WTC11 (cell line): Measurements from ENCODE around the gene SHBG. TPM values are rescaled to one million over a fixed set of nuclear protein-coding genes. Genes with fewer than 3 reads are reported as not detected.

Experiments used
- ATAC-seq: fragments of 200-7000 bp; cut with Tn5 transposase; 2 replicates; pipeline ENCODE4 v1.10.0; 2021; ENCODE audit warnings: mild to moderate bottlenecking, moderate library complexity
- Bru-seq: library from RNA; stranded (reverse); fragments of 400-500 nt; gene quantifications from one replicate; lab custom pipeline; 2021; lab: Mats Ljungman, UMichigan
- CTCF ChIA-PET: fragments of 300-600 bp; sonication (Branson Sonifier 250); formaldehyde crosslinking; loops from one replicate; lab custom pipeline; 2021; ENCODE audit warnings: antibody characterized with exemption; lab: Charles Lee
- POLR2A ChIA-PET: fragments of 350-600 bp; sonication (Branson Sonifier 250); formaldehyde crosslinking; loops from one replicate; lab custom pipeline; 2021; ENCODE audit warnings: antibody characterized with exemption; lab: Charles Lee
- DNase-seq: peaks from one replicate; pipeline ENCODE4 v3.0.0; 2021; ENCODE audit warnings: low spot score
- H3K27ac Mint-ChIP-seq: 2 replicates; pipeline ENCODE4 v1.8.0; 2021; ENCODE audit warnings: mixed read lengths
- H3K27me3 Mint-ChIP-seq: 2 replicates; pipeline ENCODE4 v1.8.0; 2021; ENCODE audit warnings: low read depth, mild to moderate bottlenecking, moderate library complexity, mixed read lengths
- H3K36me3 Mint-ChIP-seq: 2 replicates; pipeline ENCODE4 v1.8.0; 2021; ENCODE audit warnings: mixed read lengths
- H3K4me1 Mint-ChIP-seq: 2 replicates; pipeline ENCODE4 v1.8.0; 2022; ENCODE audit warnings: mixed read lengths
- H3K4me3 Mint-ChIP-seq: 2 replicates; pipeline ENCODE4 v1.8.0; 2021; ENCODE audit warnings: mild to moderate bottlenecking, moderate library complexity, mixed read lengths
- H3K9me3 Mint-ChIP-seq: 2 replicates; pipeline ENCODE4 v1.8.0; 2021; ENCODE audit warnings: mixed read lengths
- CREB1 ChIP-seq: sonication (generic); formaldehyde crosslinking; IDR thresholded peaks from 2 replicates; pipeline ENCODE4 v1.8.0; 2023; ENCODE audit warnings: mild to moderate bottlenecking, missing genetic modification reagents
- CREM ChIP-seq: sonication (generic); formaldehyde crosslinking; IDR thresholded peaks from 2 replicates; pipeline ENCODE4 v1.8.1; 2022; ENCODE audit warnings: mild to moderate bottlenecking, missing genetic modification reagents, moderate library complexity
- EMX1 ChIP-seq: fragments of 250-450 bp; sonication (Bioruptor Pico); IDR thresholded peaks from 2 replicates; pipeline ENCODE4 v1.8.0; 2021; ENCODE audit warnings: mild to moderate bottlenecking
- ETV6 ChIP-seq: sonication (generic); formaldehyde crosslinking; IDR thresholded peaks from 2 replicates; pipeline ENCODE4 v1.8.1; 2022; ENCODE audit warnings: mild to moderate bottlenecking, missing genetic modification reagents
- FOXJ3 ChIP-seq: sonication (generic); formaldehyde crosslinking; IDR thresholded peaks from 2 replicates; pipeline ENCODE4 v1.9.0; 2021; ENCODE audit warnings: missing genetic modification reagents, mild to moderate bottlenecking, borderline replicate concordance
- FOXP1 ChIP-seq: sonication (generic); formaldehyde crosslinking; IDR thresholded peaks from 2 replicates; pipeline ENCODE4 v1.8.0; 2022; ENCODE audit warnings: missing genetic modification reagents, mild to moderate bottlenecking, moderate library complexity, borderline replicate concordance
- GTF2I ChIP-seq: fragments of 250-450 bp; sonication (Bioruptor Pico); conservative IDR thresholded peaks from 2 replicates; pipeline ENCODE4 v1.4.0; 2021; ENCODE audit warnings: mild to moderate bottlenecking
- HMGA2 ChIP-seq: fragments of 250-450 bp; sonication (Bioruptor Pico); IDR thresholded peaks from 2 replicates; pipeline ENCODE4 v1.4.0; 2021; ENCODE audit warnings: mild to moderate bottlenecking, moderate library complexity
- MXD4 ChIP-seq: fragments of 250-450 bp; sonication (Bioruptor Pico); IDR thresholded peaks from 2 replicates; pipeline ENCODE4 v1.8.0; 2021; ENCODE audit warnings: mild to moderate bottlenecking, moderate library complexity, borderline replicate concordance
- MYBL2 ChIP-seq: sonication (generic); formaldehyde crosslinking; IDR thresholded peaks from 2 replicates; pipeline ENCODE4 v1.8.1; 2023; ENCODE audit warnings: mild to moderate bottlenecking, moderate library complexity, missing genetic modification reagents
- NFE2L1 ChIP-seq: sonication (generic); formaldehyde crosslinking; IDR thresholded peaks from 2 replicates; pipeline ENCODE4 v1.8.1; 2023; ENCODE audit warnings: missing genetic modification reagents
- NR1H2 ChIP-seq: sonication (generic); formaldehyde crosslinking; IDR thresholded peaks from 2 replicates; pipeline ENCODE4 v1.9.0; 2021; ENCODE audit warnings: mild to moderate bottlenecking, moderate library complexity, missing genetic modification reagents
- RORB ChIP-seq: fragments of 250-450 bp; sonication (Bioruptor Pico); IDR thresholded peaks from 2 replicates; pipeline ENCODE4 v1.9.0; 2021; ENCODE audit warnings: mild to moderate bottlenecking
- SMAD4 ChIP-seq: sonication (generic); formaldehyde crosslinking; IDR thresholded peaks from 2 replicates; pipeline ENCODE4 v1.8.0; 2022; ENCODE audit warnings: mild to moderate bottlenecking, missing genetic modification reagents
- SOX15 ChIP-seq: fragments of 250-450 bp; sonication (Bioruptor Pico); IDR thresholded peaks from 2 replicates; pipeline ENCODE4 v1.9.0; 2021; ENCODE audit warnings: mild to moderate bottlenecking
- TEAD1 ChIP-seq: sonication (generic); formaldehyde crosslinking; IDR thresholded peaks from 2 replicates; pipeline ENCODE4 v1.8.0; 2022; ENCODE audit warnings: mild to moderate bottlenecking, missing genetic modification reagents
- TP53 ChIP-seq: sonication (generic); formaldehyde crosslinking; IDR thresholded peaks from 2 replicates; pipeline ENCODE4 v1.8.1; 2023; ENCODE audit warnings: mild to moderate bottlenecking, missing genetic modification reagents
- ZNF232 ChIP-seq: sonication (generic); formaldehyde crosslinking; IDR thresholded peaks from 2 replicates; pipeline ENCODE4 v1.8.0; 2022; ENCODE audit warnings: mild to moderate bottlenecking, missing genetic modification reagents
- ZNF671 ChIP-seq: fragments of 250-450 bp; sonication (Bioruptor Pico); IDR thresholded peaks from 2 replicates; pipeline ENCODE4 v1.8.0; 2021; ENCODE audit warnings: mild to moderate bottlenecking
- long read RNA-seq, 3 experiments: library from RNA in 1 of 3; library from capped mRNA in 1 of 3; library from polyadenylated mRNA in 1 of 3; unstranded in 2 of 3; stranded (forward) in 1 of 3; transcript quantifications; one replicate each; pipeline ENCODE4 v2.0.0, GENCODE V29; 2021
- total RNA-seq: library from RNA; stranded (reverse); gene quantifications from 3 replicates; pipeline ENCODE4 v1.2.3, GENCODE V29; 2021
- TF ChIP-seq, protein P1 (sequence below): sonication (generic); formaldehyde crosslinking; IDR thresholded peaks from 2 replicates; pipeline ENCODE4 v1.8.0; 2022; ENCODE audit warnings: missing genetic modification reagents
- TF ChIP-seq, protein P2 (sequence below): fragments of 250-450 bp; sonication (Bioruptor Pico); IDR thresholded peaks from 2 replicates; pipeline ENCODE4 v1.8.0; 2021; ENCODE audit warnings: mild to moderate bottlenecking
- TF ChIP-seq, protein P3 (sequence below): fragments of 250-450 bp; sonication (Bioruptor Pico); IDR thresholded peaks from 2 replicates; pipeline ENCODE4 v2.1.2; 2022; ENCODE audit warnings: mild to moderate bottlenecking, moderate library complexity
- TF ChIP-seq, protein P4 (sequence below): fragments of 250-450 bp; sonication (Bioruptor Pico); IDR thresholded peaks from 2 replicates; pipeline ENCODE4 v1.9.0; 2021; ENCODE audit warnings: moderate library complexity, mild to moderate bottlenecking, inconsistent platforms, borderline replicate concordance
- TF ChIP-seq, protein P5 (sequence below): sonication (generic); formaldehyde crosslinking; IDR thresholded peaks from 2 replicates; pipeline ENCODE4 v1.8.1; 2023; ENCODE audit warnings: mild to moderate bottlenecking, missing genetic modification reagents, moderate library complexity

Gene SHBG, protein sequence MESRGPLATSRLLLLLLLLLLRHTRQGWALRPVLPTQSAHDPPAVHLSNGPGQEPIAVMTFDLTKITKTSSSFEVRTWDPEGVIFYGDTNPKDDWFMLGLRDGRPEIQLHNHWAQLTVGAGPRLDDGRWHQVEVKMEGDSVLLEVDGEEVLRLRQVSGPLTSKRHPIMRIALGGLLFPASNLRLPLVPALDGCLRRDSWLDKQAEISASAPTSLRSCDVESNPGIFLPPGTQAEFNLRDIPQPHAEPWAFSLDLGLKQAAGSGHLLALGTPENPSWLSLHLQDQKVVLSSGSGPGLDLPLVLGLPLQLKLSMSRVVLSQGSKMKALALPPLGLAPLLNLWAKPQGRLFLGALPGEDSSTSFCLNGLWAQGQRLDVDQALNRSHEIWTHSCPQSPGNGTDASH
- 0.83 to 1.2 TPM (median 1.1 TPM) in 3 replicates for total RNA-seq
- percentile 15 among the genes with signal in this experiment for Bru-seq, nascent RNA
- long read RNA-seq, experiment 1, partial matches to known transcripts = 0 of 1 reads
- long read RNA-seq, experiment 1, other reads (novel, unspliced or antisense) = 1 of 1 reads
- long read RNA-seq, experiment 2 = 0 reads
- long read RNA-seq, experiment 3, partial matches to known transcripts = 0 of 1 reads
- long read RNA-seq, experiment 3, other reads (novel, unspliced or antisense) = 0 of 1 reads

DNA sequence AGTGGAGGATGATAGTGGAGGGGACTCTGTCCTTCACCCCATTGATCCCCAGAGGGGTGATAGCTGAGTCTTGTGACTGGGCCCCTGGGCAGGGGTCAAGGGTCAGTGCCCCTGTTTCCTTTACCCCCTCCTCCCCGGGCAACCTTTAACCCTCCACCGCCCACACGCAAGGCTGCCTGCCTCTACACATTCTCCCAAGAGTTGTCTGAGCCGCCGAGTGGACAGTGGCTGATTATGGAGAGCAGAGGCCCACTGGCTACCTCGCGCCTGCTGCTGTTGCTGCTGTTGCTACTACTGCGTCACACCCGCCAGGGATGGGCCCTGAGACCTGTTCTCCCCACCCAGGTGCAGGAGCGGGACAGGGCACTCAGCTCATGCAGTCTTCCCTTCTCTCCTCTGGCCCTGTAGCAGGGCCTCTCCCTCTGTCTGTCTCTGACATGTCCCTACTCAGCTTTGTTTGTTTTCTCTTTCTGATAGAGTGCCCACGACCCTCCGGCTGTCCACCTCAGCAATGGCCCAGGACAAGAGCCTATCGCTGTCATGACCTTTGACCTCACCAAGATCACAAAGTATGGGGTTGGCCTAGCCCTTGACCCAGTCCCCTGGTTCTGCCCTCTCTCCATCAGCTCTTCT is at the start of gene SHBG:
SHBG (plus strand) TSS at position 197 of the 633 bp plus-strand sequence; CDS start at position 235, 38 bp downstream.
- TF ChIP-seq FOXJ3 (CRISPR knock-in tag) (no peak), ZNF671 (CRISPR knock-in tag) (no peak), FOXP1 (CRISPR knock-in tag) (no peak), EMX1 (CRISPR knock-in tag) (no peak), SOX15 (no peak), NFE2L1 (no peak), HMGA2 (no peak), MYBL2 (CRISPR knock-in tag) (no peak), CREM (CRISPR knock-in tag) (no peak), GTF2I (no peak), MXD4 (no peak)
- TF ChIP-seq, protein P1, sequence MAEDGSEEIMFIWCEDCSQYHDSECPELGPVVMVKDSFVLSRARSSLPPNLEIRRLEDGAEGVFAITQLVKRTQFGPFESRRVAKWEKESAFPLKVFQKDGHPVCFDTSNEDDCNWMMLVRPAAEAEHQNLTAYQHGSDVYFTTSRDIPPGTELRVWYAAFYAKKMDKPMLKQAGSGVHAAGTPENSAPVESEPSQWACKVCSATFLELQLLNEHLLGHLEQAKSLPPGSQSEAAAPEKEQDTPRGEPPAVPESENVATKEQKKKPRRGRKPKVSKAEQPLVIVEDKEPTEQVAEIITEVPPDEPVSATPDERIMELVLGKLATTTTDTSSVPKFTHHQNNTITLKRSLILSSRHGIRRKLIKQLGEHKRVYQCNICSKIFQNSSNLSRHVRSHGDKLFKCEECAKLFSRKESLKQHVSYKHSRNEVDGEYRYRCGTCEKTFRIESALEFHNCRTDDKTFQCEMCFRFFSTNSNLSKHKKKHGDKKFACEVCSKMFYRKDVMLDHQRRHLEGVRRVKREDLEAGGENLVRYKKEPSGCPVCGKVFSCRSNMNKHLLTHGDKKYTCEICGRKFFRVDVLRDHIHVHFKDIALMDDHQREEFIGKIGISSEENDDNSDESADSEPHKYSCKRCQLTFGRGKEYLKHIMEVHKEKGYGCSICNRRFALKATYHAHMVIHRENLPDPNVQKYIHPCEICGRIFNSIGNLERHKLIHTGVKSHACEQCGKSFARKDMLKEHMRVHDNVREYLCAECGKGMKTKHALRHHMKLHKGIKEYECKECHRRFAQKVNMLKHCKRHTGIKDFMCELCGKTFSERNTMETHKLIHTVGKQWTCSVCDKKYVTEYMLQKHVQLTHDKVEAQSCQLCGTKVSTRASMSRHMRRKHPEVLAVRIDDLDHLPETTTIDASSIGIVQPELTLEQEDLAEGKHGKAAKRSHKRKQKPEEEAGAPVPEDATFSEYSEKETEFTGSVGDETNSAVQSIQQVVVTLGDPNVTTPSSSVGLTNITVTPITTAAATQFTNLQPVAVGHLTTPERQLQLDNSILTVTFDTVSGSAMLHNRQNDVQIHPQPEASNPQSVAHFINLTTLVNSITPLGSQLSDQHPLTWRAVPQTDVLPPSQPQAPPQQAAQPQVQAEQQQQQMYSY = no peak
- TF ChIP-seq, protein P2, sequence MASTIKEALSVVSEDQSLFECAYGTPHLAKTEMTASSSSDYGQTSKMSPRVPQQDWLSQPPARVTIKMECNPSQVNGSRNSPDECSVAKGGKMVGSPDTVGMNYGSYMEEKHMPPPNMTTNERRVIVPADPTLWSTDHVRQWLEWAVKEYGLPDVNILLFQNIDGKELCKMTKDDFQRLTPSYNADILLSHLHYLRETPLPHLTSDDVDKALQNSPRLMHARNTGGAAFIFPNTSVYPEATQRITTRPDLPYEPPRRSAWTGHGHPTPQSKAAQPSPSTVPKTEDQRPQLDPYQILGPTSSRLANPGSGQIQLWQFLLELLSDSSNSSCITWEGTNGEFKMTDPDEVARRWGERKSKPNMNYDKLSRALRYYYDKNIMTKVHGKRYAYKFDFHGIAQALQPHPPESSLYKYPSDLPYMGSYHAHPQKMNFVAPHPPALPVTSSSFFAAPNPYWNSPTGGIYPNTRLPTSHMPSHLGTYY (CRISPR knock-in tag) = no peak
- TF ChIP-seq, all 79 proteins: peak for 0
- Mint-ChIP-seq H3K4me3 (no peak within 1 kb of the TSS), H3K36me3 (peaks cover 4% of the 10 kb centered on the region), H3K9me3 (no peaks in the 10 kb centered on the region), H3K27ac (peak within 1 kb of the TSS; percentile 30; the same call in 1 of the 2 replicates), H3K27me3 (no peaks in the 10 kb centered on the region), H3K4me1 (peaks cover 27% of the 10 kb centered on the region)
- no peak for ATAC-seq
- ChIA-PET POLR2A (interaction anchor here (1.2 kb wide), 2 partner anchors 40 to 57 kb away, joined by 3 to 8 read pairs; partner anchors contain the start of genes SOX15 and TP53), CTCF (interaction anchor here (1.0 to 7.5 kb wide), 9 partner anchors 15 to 114 kb away, joined by 3 to 205 read pairs (median 24); partner anchors contain the start of genes DNAH2, EFNB3, FXR2 and TP53)
- no peak for DNase-seq

DNA sequence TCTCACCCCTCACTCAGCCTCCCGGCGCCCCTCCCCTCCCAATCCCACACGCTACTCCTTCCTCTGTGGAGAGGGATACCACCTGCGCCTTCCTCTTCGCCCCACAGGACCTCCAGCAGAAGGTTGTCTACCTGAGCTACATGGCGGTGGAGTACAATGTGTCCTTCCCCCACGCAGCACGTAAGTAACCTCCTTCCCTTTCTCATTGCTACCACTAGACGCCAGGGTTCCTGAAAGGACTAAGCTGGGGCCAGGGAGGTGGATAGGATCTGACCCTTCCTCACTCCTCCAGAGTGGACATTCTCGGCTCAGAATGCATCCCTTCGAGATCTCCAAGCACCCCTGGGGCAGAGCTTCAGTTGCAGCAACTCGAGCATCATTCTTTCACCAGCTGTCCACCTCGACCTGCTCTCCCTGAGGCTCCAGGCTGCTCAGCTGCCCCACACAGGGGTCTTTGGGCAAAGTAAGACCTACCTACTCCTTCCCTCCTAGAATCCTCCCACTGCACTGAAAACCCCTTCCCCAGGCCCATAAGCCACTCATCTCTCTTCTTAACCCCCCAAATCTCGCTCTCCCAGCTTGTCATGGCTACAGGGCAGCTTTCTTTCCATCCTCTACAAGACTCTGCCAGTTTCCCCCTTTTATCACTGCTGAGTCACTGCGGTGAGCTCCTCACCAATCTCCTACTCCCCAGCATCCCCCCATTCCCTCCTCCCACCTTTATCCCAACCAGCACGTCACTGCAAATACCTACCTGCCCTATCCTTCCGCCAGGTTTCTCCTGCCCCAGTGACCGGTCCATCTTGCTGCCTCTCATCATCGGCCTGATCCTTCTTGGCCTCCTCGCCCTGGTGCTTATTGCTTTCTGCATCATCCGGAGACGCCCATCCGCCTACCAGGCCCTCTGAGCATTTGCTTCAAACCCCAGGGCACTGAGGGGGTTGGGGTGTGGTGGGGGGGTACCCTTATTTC is 49.0 kb upstream of the SHBG start:
- H3K36me3 Mint-ChIP-seq = peaks cover 36% of the 10 kb centered on the region

More for the DNA sequence above, 49.0 kb upstream of the SHBG start:
- no peaks in the 10 kb centered on the region for H3K9me3 Mint-ChIP-seq
- H3K4me3 Mint-ChIP-seq = no peak overlapping the region
- POLR2A ChIA-PET = interaction anchor here (0.8 to 2.6 kb wide), 4 partner anchors 9 to 106 kb away, joined by 3 to 17 read pairs (median 5); partner anchors contain the start of genes ATP1B2 and SOX15
- DNase-seq = no peak
- H3K27ac Mint-ChIP-seq = peak overlapping the region; percentile 81
- TF ChIP-seq, protein P3, sequence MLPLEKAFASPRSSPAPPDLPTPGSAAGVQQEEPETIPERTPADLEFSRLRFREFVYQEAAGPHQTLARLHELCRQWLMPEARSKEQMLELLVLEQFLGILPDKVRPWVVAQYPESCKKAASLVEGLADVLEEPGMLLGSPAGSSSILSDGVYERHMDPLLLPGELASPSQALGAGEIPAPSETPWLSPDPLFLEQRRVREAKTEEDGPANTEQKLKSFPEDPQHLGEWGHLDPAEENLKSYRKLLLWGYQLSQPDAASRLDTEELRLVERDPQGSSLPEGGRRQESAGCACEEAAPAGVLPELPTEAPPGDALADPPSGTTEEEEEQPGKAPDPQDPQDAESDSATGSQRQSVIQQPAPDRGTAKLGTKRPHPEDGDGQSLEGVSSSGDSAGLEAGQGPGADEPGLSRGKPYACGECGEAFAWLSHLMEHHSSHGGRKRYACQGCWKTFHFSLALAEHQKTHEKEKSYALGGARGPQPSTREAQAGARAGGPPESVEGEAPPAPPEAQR (CRISPR knock-in tag) = no peak
- TF ChIP-seq TP53 (CRISPR knock-in tag) (no peak), ETV6 (CRISPR knock-in tag) (no peak), CREB1 (CRISPR knock-in tag) (no peak), ZNF232 (CRISPR knock-in tag) (no peak), RORB (CRISPR knock-in tag) (no peak), SMAD4 (no peak), TEAD1 (no peak), MYBL2 (CRISPR knock-in tag) (no peak), NR1H2 (CRISPR knock-in tag) (no peak)
- TF ChIP-seq, protein P4, sequence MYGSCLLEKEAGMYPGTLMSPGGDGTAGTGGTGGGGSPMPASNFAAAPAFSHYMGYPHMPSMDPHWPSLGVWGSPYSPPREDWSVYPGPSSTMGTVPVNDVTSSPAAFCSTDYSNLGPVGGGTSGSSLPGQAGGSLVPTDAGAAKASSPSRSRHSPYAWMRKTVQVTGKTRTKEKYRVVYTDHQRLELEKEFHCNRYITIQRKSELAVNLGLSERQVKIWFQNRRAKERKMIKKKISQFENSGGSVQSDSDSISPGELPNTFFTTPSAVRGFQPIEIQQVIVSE (CRISPR knock-in tag) = no peak
- TF ChIP-seq, protein P5, sequence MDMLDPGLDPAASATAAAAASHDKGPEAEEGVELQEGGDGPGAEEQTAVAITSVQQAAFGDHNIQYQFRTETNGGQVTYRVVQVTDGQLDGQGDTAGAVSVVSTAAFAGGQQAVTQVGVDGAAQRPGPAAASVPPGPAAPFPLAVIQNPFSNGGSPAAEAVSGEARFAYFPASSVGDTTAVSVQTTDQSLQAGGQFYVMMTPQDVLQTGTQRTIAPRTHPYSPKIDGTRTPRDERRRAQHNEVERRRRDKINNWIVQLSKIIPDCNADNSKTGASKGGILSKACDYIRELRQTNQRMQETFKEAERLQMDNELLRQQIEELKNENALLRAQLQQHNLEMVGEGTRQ = no peak
- no peaks in the 10 kb centered on the region for H3K27me3 Mint-ChIP-seq
- CTCF ChIA-PET = interaction anchor here (1.3 to 4.3 kb wide), 5 partner anchors 9 to 92 kb away, joined by 3 to 36 read pairs (median 6); partner anchors contain the start of gene SOX15
- no peak for ATAC-seq
- H3K4me1 Mint-ChIP-seq = peaks cover 58% of the 10 kb centered on the region
